Thoracic aorta (tissue), 2 donors: ENCODE measurements around the gene KIF26B. TPM values are rescaled to one million over a fixed set of nuclear protein-coding genes. Genes with fewer than 3 reads are reported as not detected.

Experiments
- ATAC-seq: fragments of 150-250 bp; one replicate; pipeline ENCODE4 v1.8.0; 2017; ENCODE audit warnings: low read depth; ENCODE audit not compliant: insufficient number of reproducible peaks, low FRiP score
- DNase-seq: peaks from one replicate; pipeline ENCODE4 v3.0.0-alpha.2; 2020; ENCODE audit warnings: low spot score
- H3K27ac ChIP-seq, 2 donors: fragments of 200-600 bp; sonication (generic); 1 replicate in 1 of 2; 2 replicates in 1 of 2; pipeline ENCODE4 v1.5.1; 2016; ENCODE audit warnings: mild to moderate bottlenecking in 2 of 2, moderate library complexity in 2 of 2
- H3K27me3 ChIP-seq: fragments of 200-600 bp; sonication (generic); replicated peaks from 2 replicates; pipeline ENCODE4 v1.6.0; 2016; ENCODE audit warnings: mild to moderate bottlenecking; ENCODE audit not compliant: insufficient read depth
- H3K36me3 ChIP-seq: fragments of 200-600 bp; sonication (generic); one replicate; pipeline ENCODE4 v1.5.1; 2016
- H3K4me1 ChIP-seq, 2 donors: fragments of 200-600 bp; sonication (generic); 1 replicate in 1 of 2; 2 replicates in 1 of 2; pipeline versions ENCODE4 v1.5.1 to v1.6.0; 2016; ENCODE audit warnings: low read depth in 2 of 2, mild to moderate bottlenecking in 1 of 2; ENCODE audit not compliant: control insufficient read depth in 1 of 2
- H3K4me3 ChIP-seq: fragments of 200-600 bp; sonication (generic); 2 replicates; pipeline ENCODE4 v1.5.1; 2016; ENCODE audit warnings: mild to moderate bottlenecking
- H3K9me3 ChIP-seq: fragments of 200-600 bp; sonication (generic); 2 replicates; pipeline ENCODE4 v1.5.1; 2016
- CTCF ChIP-seq: fragments of 200-600 bp; sonication (generic); IDR thresholded peaks from one replicate; pipeline ENCODE4 v1.5.1; 2019; ENCODE audit warnings: antibody characterized with exemption
- total RNA-seq, 2 donors: library from RNA; depleted of rRNA; stranded (reverse); fragments of >200 nt; gene quantifications; one replicate each; pipeline versions ENCODE4 v1.1.0 to v1.2.3, GENCODE V29; 2016

KIF26B gene
- total RNA-seq, 2 donors from 2014 or later: 0.14 to 0.41 TPM

GRCh38 chr1:245155272-245156040 lies 671 bp downstream of the KIF26B start:
- no peak for DNase-seq
- Histone ChIP-seq H3K4me3 (peak overlapping the region; percentile 79), H3K4me1 (peaks cover 35 to 38% of the 10 kb centered on the region in 2 donors), H3K9me3 (no peaks in the 10 kb centered on the region), H3K36me3 (no peaks in the 10 kb centered on the region), H3K27me3 (peaks cover 8% of the 10 kb centered on the region), H3K27ac (no peak overlapping the region)
- ATAC-seq: no peak
- no peak for TF ChIP-seq CTCF

- TF ChIP-seq CTCF: peak; percentile 38
- Histone ChIP-seq H3K4me3 (peak overlapping the region; percentile 79), H3K27me3 (peaks cover 8% of the 10 kb centered on the region), H3K27ac (no peak overlapping the region), H3K36me3 (no peaks in the 10 kb centered on the region), H3K4me1 (peaks cover 35 to 38% of the 10 kb centered on the region in 2 donors), H3K9me3 (no peaks in the 10 kb centered on the region)
- ATAC-seq (no peak), DNase-seq (no peak)
Observed at GRCh38 chr1:245156041-245156735, 1.4 kb downstream of the KIF26B start.

GRCh38 chr1:245156736-245157505 lies 2.1 kb downstream of the KIF26B start:
- Histone ChIP-seq H3K27ac (no peak overlapping the region), H3K9me3 (no peaks in the 10 kb centered on the region), H3K4me3 (peak overlapping the region; percentile 79), H3K27me3 (peaks cover 8% of the 10 kb centered on the region), H3K36me3 (no peaks in the 10 kb centered on the region), H3K4me1 (peaks cover 35 to 38% of the 10 kb centered on the region in 2 donors)
- DNase-seq: no peak
- TF ChIP-seq CTCF: no peak
- no peak for ATAC-seq

- Histone ChIP-seq H3K36me3 (no peaks in the 10 kb centered on the region), H3K27me3 (peaks cover 8% of the 10 kb centered on the region), H3K9me3 (no peaks in the 10 kb centered on the region), H3K27ac (no peak overlapping the region), H3K4me1 (peaks cover 27 to 32% of the 10 kb centered on the region in 2 donors), H3K4me3 (no peak overlapping the region)
- TF ChIP-seq CTCF: no peak
- no peak for ATAC-seq
- no peak for DNase-seq
Observed at GRCh38 chr1:245158913-245159312, 4.1 kb downstream of the KIF26B start.

- Histone ChIP-seq H3K4me1 (peaks cover 15 to 19% of the 10 kb centered on the region in 2 donors), H3K9me3 (no peaks in the 10 kb centered on the region), H3K36me3 (no peaks in the 10 kb centered on the region), H3K4me3 (no peak overlapping the region), H3K27me3 (peaks cover 8% of the 10 kb centered on the region), H3K27ac (no peak overlapping the region)
- no peak for ATAC-seq
- TF ChIP-seq CTCF: no peak
- no peak for DNase-seq
Observed at GRCh38 chr1:245160288-245160687, 5.5 kb downstream of the KIF26B start.
